Thymus (tissue), 11 donors: ENCODE results near the gene KLHL18. TPM values are rescaled to one million over a fixed set of nuclear protein-coding genes. Genes with fewer than 3 reads are reported as not detected.
A peak's percentile ranks its signal among the peaks of the same experiment; 100 is the strongest.
"Not testable (repeated sequence)": the region's sequence is repeated elsewhere in the genome, so short reads cannot be mapped to it uniquely, and the experiment has no call there.

Experiments
- DNase-seq, 9 donors: peaks; one replicate each; pipeline ENCODE4 v3.0.0-alpha.2; 2013; ENCODE audit warnings: low spot score in 9 of 9, low read depth in 6 of 9, missing footprints in 1 of 9
- H3K27ac ChIP-seq, 2 donors: one replicate each; pipeline ENCODE4 v1.5.1; 2013; ENCODE audit warnings: control low read depth in 1 of 2, low read depth in 1 of 2, low read length in 1 of 2, mild to moderate bottlenecking in 1 of 2, moderate library complexity in 1 of 2
- H3K27me3 ChIP-seq, 2 donors: one replicate each; pipeline ENCODE4 v1.5.1; 2013; ENCODE audit warnings: low read length in 1 of 2; ENCODE audit not compliant: control insufficient read depth in 2 of 2, insufficient read depth in 1 of 2
- H3K36me3 ChIP-seq, 2 donors: one replicate each; pipeline ENCODE4 v1.5.1; 2013; ENCODE audit warnings: low read length in 1 of 2, mild to moderate bottlenecking in 1 of 2, moderate library complexity in 1 of 2; ENCODE audit not compliant: control insufficient read depth in 2 of 2, insufficient read depth in 2 of 2
- H3K4me1 ChIP-seq, 2 donors: one replicate each; pipeline ENCODE4 v1.5.1; 2013; ENCODE audit warnings: low read length in 2 of 2; ENCODE audit not compliant: control insufficient read depth in 2 of 2, insufficient read depth in 2 of 2
- H3K4me3 ChIP-seq, 2 donors: one replicate each; pipeline ENCODE4 v1.5.1; 2013; ENCODE audit warnings: low read length in 2 of 2, control low read depth in 1 of 2, mild to moderate bottlenecking in 1 of 2
- H3K9me3 ChIP-seq, 2 donors: one replicate each; pipeline ENCODE4 v1.5.1; 2013; ENCODE audit warnings: low read length in 1 of 2, mild to moderate bottlenecking in 1 of 2; ENCODE audit not compliant: control insufficient read depth in 2 of 2, insufficient read depth in 1 of 2
- WGBS: extraction: QIAGEN DNeasy Blood & Tissue Kit; methylation state at CpG from one replicate; pipeline ENCODE4 v1.1.7; 2013; 5-methylcytosine and 5-hydroxymethylcytosine counted together
- polyA plus RNA-seq: library from polyadenylated mRNA; stranded (reverse); fragments of 200-250 nt; gene quantifications from one replicate; pipeline ENCODE4 v1.2.3, GENCODE V29; 2013
- total RNA-seq: library from RNA; stranded (reverse); fragments of 120-200 nt; gene quantifications from one replicate; pipeline ENCODE4 v1.2.4, GENCODE V29; 2013
- donor health status: healthy.

The KLHL18 gene
- total and polyA plus RNA-seq, 2 donors, result 8.0 to 11.5 TPM

DNA sequence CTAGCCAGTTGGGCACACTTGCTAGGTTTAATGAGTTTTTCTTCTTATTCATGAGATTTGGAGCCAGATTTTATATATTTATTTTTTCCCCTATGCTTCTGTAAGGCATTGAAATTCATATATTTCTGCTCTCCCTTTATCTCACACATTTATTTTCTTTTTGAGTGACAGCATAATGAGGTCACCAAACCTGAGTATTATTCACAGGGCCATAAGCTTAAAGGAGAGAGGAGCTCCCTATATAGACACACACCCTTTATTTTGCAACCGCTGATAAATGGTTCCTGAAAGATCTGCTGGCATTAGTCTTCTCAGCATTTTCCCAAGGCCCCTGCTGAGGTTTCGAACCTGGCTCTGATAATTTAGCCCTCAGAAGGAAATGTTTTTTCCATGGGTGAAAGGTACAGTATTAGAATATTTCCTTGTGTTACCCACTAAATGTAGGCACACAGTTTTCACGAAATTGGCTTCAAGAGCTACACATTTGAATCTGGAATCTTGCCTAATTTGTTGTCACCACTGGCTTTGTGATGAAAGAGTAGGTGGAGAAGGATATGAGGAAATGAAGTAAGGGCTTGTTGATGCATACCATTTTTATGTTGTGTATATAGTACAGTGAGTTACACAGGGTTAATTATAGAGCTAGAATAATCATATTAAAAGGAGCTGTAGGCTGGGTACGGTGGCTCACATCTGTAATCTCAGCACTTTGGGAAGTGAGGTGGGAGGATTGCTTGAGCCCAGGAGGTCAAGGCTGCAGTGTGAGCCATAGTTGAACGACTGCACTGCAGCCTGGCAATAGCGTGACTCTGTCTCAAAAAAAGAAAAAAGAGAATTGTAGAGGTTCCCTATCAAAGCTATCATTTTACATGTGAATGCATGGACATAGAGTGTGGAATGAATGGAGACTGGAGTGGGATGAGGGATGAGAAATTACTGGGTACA is 6.5 kb downstream of the KLHL18 start:
- no peaks in the 10 kb centered on the region for H3K9me3 ChIP-seq
- no peak for DNase-seq
- H3K27ac ChIP-seq, result no peak overlapping the region
- H3K4me3 ChIP-seq, result no peak overlapping the region
- H3K36me3 ChIP-seq, result peaks cover 10 to 35% of the 10 kb centered on the region in 2 donors
- WGBS, result 95% methylated on average over 6 of the region's 6 CpGs
- peaks cover 0 to 5% of the 10 kb centered on the region in 2 donors for H3K4me1 ChIP-seq
- no peaks in the 10 kb centered on the region for H3K27me3 ChIP-seq

DNA sequence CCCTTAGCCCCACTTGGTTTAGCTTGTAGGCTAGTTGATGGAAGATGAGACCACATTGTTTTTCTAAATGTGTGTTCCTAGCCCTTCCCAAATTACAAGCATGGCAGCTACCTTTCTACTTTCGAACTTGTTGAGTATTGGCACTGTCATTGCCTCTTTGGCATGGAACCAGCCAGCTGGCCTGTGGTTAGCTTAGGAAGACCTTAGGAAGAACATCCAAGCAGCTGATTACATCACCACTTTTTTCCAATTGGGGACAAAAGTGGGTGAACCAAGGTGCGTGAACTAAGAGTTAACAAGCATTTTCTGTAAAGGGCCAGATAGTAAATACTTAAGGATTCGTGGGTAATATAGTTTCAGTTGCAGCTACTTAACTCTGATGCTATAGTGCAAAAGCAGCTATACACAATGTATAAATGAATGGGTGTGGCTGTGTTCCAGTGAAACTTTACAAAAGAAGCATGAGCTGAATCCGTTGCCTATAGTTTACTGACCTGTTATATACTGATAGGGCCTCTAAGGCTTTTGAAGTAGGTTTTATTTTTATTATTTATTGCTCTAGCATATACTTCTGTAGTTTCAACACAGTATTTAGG is 8.5 kb downstream of the KLHL18 start:
- Histone ChIP-seq H3K9me3 (no peaks in the 10 kb centered on the region), H3K4me3 (no peak overlapping the region), H3K4me1 (peaks cover 0 to 3% of the 10 kb centered on the region in 2 donors), H3K36me3 (peaks cover 10 to 32% of the 10 kb centered on the region in 2 donors), H3K27ac (no peak overlapping the region), H3K27me3 (no peaks in the 10 kb centered on the region)
- DNase-seq, result no peak
- 95% methylated on average over 4 of the region's 4 CpGs for WGBS

DNA sequence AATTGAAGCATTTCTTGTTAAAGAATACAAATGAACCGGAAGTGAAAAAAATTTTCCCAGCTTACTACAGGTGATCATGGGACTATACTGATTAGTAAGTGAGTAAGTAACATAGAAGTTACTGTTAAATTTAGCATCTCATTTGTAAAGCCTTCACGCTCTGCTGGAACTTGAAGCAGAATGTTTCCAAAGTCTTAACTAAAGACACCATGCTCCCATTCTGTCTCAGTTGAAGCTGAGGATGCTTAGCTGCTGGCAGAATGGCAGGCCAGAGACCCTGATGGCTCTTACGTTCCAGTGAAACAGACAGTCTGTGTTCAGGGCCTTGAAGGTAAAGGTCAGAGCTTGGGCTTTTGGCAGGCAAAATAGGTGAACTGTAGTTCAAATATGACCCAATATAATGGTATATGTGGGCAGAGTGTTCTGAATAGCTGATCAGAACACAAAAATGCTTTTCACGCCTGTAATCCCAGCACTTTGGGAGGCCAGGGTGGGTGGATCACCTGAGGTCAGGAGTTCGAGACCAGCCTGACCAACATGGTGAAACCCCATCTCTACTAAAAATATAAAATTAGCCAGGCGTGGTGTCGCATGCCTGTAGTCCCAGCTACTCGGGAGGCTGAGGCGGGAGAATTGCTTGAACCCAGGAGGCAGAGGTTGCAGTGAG is 9.1 kb downstream of the KLHL18 start:
- not testable (repeated sequence) for H3K27ac ChIP-seq, H3K9me3 ChIP-seq, DNase-seq, H3K27me3 ChIP-seq, H3K4me3 ChIP-seq, H3K4me1 ChIP-seq
- WGBS, result 97% methylated on average over 9 of the region's 9 CpGs
- peaks cover 10 to 32% of the 10 kb centered on the region in 2 donors for H3K36me3 ChIP-seq

DNA sequence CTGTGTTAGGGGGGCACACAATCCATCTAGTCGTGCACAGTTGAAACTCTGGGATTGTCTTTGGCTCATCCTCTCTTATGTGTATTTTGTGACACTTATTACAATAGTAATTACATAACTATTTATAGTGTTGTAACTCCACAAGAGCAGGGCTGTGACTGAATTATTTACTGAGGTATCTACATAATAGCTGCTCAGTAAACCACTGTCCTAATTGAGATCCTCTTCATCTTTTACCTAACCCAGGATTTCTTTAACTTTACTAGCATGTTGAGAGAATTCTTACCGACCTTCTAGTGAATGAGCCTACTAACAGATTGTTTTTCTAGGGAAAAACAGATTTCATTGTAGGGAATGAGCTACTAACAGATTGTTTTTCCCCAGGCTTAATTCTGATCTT is 11.1 kb downstream of the KLHL18 start:
- no peak for DNase-seq
- no peak overlapping the region for H3K4me3 ChIP-seq
- 96% methylated on average over 2 of the region's 2 CpGs for WGBS
- peaks cover 0 to 7% of the 10 kb centered on the region in 2 donors for H3K4me1 ChIP-seq
- H3K36me3 ChIP-seq, result peaks cover 0 to 19% of the 10 kb centered on the region in 2 donors
- no peaks in the 10 kb centered on the region for H3K9me3 ChIP-seq
- no peaks in the 10 kb centered on the region for H3K27me3 ChIP-seq
- H3K27ac ChIP-seq, result no peak overlapping the region

DNA sequence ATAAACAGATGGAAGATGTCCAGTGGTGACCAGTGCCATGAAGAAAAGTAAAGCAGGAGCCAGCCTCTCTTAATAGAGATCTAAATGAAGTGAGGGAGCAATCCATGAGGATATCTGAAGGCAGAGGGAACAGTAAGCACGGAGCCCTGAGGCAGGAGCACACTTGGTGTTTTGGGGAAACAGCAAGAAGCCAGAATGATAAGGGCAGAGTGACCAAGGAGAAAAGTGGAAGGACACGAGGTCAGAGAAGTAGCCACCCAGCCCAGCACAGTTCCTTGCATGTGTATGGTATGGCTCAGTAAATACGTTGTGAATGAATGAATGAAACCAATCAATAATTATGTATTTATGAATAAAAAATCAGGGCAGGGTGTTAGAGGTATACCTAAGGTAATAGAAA is 11.6 kb downstream of the KLHL18 start:
- Histone ChIP-seq H3K4me1 (peaks cover 0 to 7% of the 10 kb centered on the region in 2 donors), H3K36me3 (peaks cover 0 to 14% of the 10 kb centered on the region in 2 donors), H3K9me3 (no peaks in the 10 kb centered on the region), H3K27ac (no peak overlapping the region), H3K4me3 (no peak overlapping the region), H3K27me3 (no peaks in the 10 kb centered on the region)
- no peak for DNase-seq
- 97% methylated on average over 3 of the region's 3 CpGs for WGBS

DNA sequence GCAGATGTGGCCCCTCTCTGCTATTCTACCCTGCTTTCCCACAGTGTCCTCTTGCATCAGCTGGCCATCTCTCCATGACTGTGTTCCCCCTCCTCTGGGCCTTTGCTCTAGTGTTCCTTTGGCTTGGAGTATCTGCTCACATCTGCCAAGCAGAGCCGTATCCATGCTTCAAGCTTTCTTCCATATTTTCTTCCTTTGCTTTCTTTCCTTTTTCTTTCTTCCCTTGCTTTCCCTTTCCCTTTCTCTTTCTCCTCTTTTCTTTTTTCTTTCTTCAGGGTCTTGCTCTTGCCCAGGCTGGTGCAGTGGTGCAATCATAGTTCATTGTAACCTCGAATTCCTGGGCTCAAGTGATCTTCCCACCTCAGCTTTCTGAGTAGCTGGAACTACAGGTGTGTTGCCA is 12.6 kb downstream of the KLHL18 start:
- Histone ChIP-seq H3K36me3 (peaks cover 0 to 8% of the 10 kb centered on the region in 2 donors), H3K27me3 (no peaks in the 10 kb centered on the region), H3K4me1 (peaks cover 0 to 9% of the 10 kb centered on the region in 2 donors), H3K9me3 (no peaks in the 10 kb centered on the region), H3K27ac (no peak overlapping the region), H3K4me3 (no peak overlapping the region)
- DNase-seq, result no peak
- 98% methylated on average over 2 of the region's 2 CpGs for WGBS

DNA sequence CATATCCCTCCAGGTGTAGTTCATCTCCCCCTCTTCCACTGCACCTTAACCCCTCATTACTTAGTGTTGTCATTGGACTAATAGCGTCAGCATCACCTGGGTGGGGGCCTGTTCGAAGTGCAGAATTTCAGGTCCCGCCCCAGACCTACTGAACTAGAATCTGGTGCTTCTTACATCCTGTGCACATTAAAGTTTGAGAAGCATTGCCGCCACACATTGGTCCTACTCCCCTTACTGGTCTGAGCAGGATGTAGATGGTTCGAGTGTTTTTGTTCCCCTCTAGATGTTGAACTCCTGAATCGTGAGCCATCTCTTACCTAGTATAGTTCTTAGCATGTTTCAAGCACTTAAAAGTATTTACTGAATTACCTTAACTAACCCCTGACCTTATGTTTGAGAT is 13.2 kb downstream of the KLHL18 start:
- H3K4me3 ChIP-seq, result no peak overlapping the region
- H3K27ac ChIP-seq, result no peak overlapping the region
- no peaks in the 10 kb centered on the region for H3K9me3 ChIP-seq
- H3K36me3 ChIP-seq, result peaks cover 0 to 8% of the 10 kb centered on the region in 2 donors
- peaks cover 0 to 9% of the 10 kb centered on the region in 2 donors for H3K4me1 ChIP-seq
- no peaks in the 10 kb centered on the region for H3K27me3 ChIP-seq
- DNase-seq, result peak in 1 of 9 donors; percentile 6
- WGBS, result 88% methylated on average over 6 of the region's 6 CpGs

DNA sequence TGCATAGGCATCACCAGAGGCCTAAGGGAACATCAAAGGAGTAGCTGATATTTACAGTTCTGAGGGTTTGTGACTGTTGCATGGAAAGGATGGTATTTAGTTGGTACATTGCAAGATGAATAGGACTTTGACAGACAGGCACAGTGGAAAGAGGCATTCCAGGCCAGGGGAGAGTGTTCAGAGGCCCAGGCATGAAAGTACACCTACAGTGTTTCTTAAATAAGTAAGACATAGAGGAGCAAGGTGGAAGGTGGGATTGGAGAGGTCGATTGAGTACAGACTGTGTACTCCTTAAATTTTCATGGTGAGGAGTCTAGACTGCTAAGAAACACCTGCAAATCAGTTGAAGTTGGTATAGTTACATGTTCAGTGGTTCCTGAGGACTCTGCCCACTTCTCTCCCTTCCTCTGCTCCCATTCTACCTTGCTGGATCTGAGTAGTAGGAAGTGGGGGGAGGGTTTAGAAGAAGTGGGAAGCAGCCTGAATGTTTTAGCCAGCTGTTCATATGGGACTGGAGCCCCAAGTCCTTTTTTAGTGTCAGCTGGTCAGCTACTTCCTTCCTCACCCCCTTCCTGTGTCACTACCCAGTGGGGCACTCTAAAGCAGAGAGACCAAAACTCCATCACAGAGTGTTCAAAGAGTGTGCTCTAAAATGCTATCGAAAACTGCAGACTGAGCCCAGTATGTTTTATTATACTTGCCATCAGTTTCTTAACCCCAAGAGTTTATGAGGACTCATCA is 14.0 kb downstream of the KLHL18 start:
- H3K9me3 ChIP-seq, result no peaks in the 10 kb centered on the region
- 80% methylated on average over 2 of the region's 2 CpGs for WGBS
- no peak overlapping the region for H3K4me3 ChIP-seq
- H3K36me3 ChIP-seq, result peaks cover 0 to 3% of the 10 kb centered on the region in 2 donors
- no peaks in the 10 kb centered on the region for H3K27me3 ChIP-seq
- DNase-seq, result no peak
- H3K4me1 ChIP-seq, result peaks cover 0 to 9% of the 10 kb centered on the region in 2 donors
- H3K27ac ChIP-seq, result no peak overlapping the region
